ENCODE results near the gene GGA1.

GGA1 gene

GRCh38 chr22:37610480-37611129 is 2.0 kb downstream of the GGA1 start:
- Histone ChIP-seq H3K36me3 (ENCODE audit: insufficient read depth, low read length) (no peaks in the 10 kb centered on the region), H3K9me3 (ENCODE audit: control insufficient read depth, insufficient read depth, low read length) (no peaks in the 10 kb centered on the region), H3K4me1 (ENCODE audit: insufficient read depth, low read length) (0 out of 2 replicates have a peak, but pooled peaks cover 3% of the 10 kb centered on the region), H3K9ac (ENCODE audit: low read depth, low read length) (no peak overlapping the region)

GRCh38 chr22:37611207-37611606 is 2.6 kb downstream of the GGA1 start:
- no peaks in the 10 kb centered on the region for H3K9me3 ChIP-seq (ENCODE audit: control insufficient read depth, insufficient read depth, low read length)
- no peaks in the 10 kb centered on the region for H3K36me3 ChIP-seq (ENCODE audit: insufficient read depth, low read length)
- no peak overlapping the region for H3K9ac ChIP-seq (ENCODE audit: low read depth, low read length)
- H3K4me1 ChIP-seq (ENCODE audit: insufficient read depth, low read length): 0 out of 2 replicates have a peak, but pooled peaks cover 3% of the 10 kb centered on the region

GRCh38 chr22:37616201-37617083 is 7.8 kb downstream of the GGA1 start:
- no peak overlapping the region for H3K9ac ChIP-seq (ENCODE audit: low read depth, low read length)
- no peaks in the 10 kb centered on the region for H3K4me1 ChIP-seq (ENCODE audit: insufficient read depth, low read length)
- peaks cover 14% of the 10 kb centered on the region for H3K36me3 ChIP-seq (ENCODE audit: insufficient read depth, low read length)
- no peaks in the 10 kb centered on the region for H3K9me3 ChIP-seq (ENCODE audit: control insufficient read depth, insufficient read depth, low read length)

- H3K36me3 ChIP-seq (ENCODE audit: insufficient read depth, low read length): peaks cover 14% of the 10 kb centered on the region
- H3K9me3 ChIP-seq (ENCODE audit: control insufficient read depth, insufficient read depth, low read length): no peaks in the 10 kb centered on the region
- H3K4me1 ChIP-seq (ENCODE audit: insufficient read depth, low read length): no peaks in the 10 kb centered on the region
- H3K9ac ChIP-seq (ENCODE audit: low read depth, low read length): no peak overlapping the region
Observed at GRCh38 chr22:37617431-37617830, 8.8 kb downstream of the GGA1 start.

- Histone ChIP-seq H3K9ac (ENCODE audit: low read depth, low read length) (no peak overlapping the region), H3K36me3 (ENCODE audit: insufficient read depth, low read length) (peaks cover 14% of the 10 kb centered on the region), H3K9me3 (ENCODE audit: control insufficient read depth, insufficient read depth, low read length) (no peaks in the 10 kb centered on the region), H3K4me1 (ENCODE audit: insufficient read depth, low read length) (no peaks in the 10 kb centered on the region)
Observed at GRCh38 chr22:37618072-37618656, 9.5 kb downstream of the GGA1 start.

GRCh38 chr22:37618674-37619073 is 10.0 kb downstream of the GGA1 start:
- H3K36me3 ChIP-seq (ENCODE audit: insufficient read depth, low read length): peaks cover 14% of the 10 kb centered on the region
- H3K9ac ChIP-seq (ENCODE audit: low read depth, low read length): no peak overlapping the region
- no peaks in the 10 kb centered on the region for H3K9me3 ChIP-seq (ENCODE audit: control insufficient read depth, insufficient read depth, low read length)
- no peaks in the 10 kb centered on the region for H3K4me1 ChIP-seq (ENCODE audit: insufficient read depth, low read length)

- H3K4me1 ChIP-seq (ENCODE audit: insufficient read depth, low read length): no peaks in the 10 kb centered on the region
- H3K9me3 ChIP-seq (ENCODE audit: control insufficient read depth, insufficient read depth, low read length): no peaks in the 10 kb centered on the region
- peaks cover 14% of the 10 kb centered on the region for H3K36me3 ChIP-seq (ENCODE audit: insufficient read depth, low read length)
- H3K9ac ChIP-seq (ENCODE audit: low read depth, low read length): no peak overlapping the region
Observed at GRCh38 chr22:37619991-37620390, 11.4 kb downstream of the GGA1 start.

GRCh38 chr22:37621352-37621860 is 12.8 kb downstream of the GGA1 start:
- no peaks in the 10 kb centered on the region for H3K4me1 ChIP-seq (ENCODE audit: insufficient read depth, low read length)
- H3K9ac ChIP-seq (ENCODE audit: low read depth, low read length): no peak overlapping the region
- H3K36me3 ChIP-seq (ENCODE audit: insufficient read depth, low read length): peaks cover 14% of the 10 kb centered on the region
- H3K9me3 ChIP-seq (ENCODE audit: control insufficient read depth, insufficient read depth, low read length): no peaks in the 10 kb centered on the region

- Histone ChIP-seq H3K9me3 (ENCODE audit: control insufficient read depth, insufficient read depth, low read length) (no peaks in the 10 kb centered on the region), H3K9ac (ENCODE audit: low read depth, low read length) (no peak overlapping the region), H3K36me3 (ENCODE audit: insufficient read depth, low read length) (peaks cover 14% of the 10 kb centered on the region), H3K4me1 (ENCODE audit: insufficient read depth, low read length) (no peaks in the 10 kb centered on the region)
Observed at GRCh38 chr22:37623075-37624016, 14.7 kb downstream of the GGA1 start.

GRCh38 chr22:37624017-37624365 is 15.4 kb downstream of the GGA1 start:
- no peak overlapping the region for H3K9ac ChIP-seq (ENCODE audit: low read depth, low read length)
- no peaks in the 10 kb centered on the region for H3K9me3 ChIP-seq (ENCODE audit: control insufficient read depth, insufficient read depth, low read length)
- no peaks in the 10 kb centered on the region for H3K4me1 ChIP-seq (ENCODE audit: insufficient read depth, low read length)
- H3K36me3 ChIP-seq (ENCODE audit: insufficient read depth, low read length): peaks cover 11% of the 10 kb centered on the region

GRCh38 chr22:37624876-37625275 is 16.2 kb downstream of the GGA1 start:
- no peak overlapping the region for H3K9ac ChIP-seq (ENCODE audit: low read depth, low read length)

GRCh38 chr22:37625737-37626136 is 17.1 kb downstream of the GGA1 start:
- Histone ChIP-seq H3K9me3 (ENCODE audit: control insufficient read depth, insufficient read depth, low read length) (no peaks in the 10 kb centered on the region), H3K4me1 (ENCODE audit: insufficient read depth, low read length) (no peaks in the 10 kb centered on the region), H3K9ac (ENCODE audit: low read depth, low read length) (no peak overlapping the region), H3K36me3 (ENCODE audit: insufficient read depth, low read length) (peaks cover 11% of the 10 kb centered on the region)

More at GRCh38 chr22:37624876-37625275, 16.2 kb downstream of the GGA1 start:
- no peaks in the 10 kb centered on the region for H3K9me3 ChIP-seq (ENCODE audit: control insufficient read depth, insufficient read depth, low read length)
- no peaks in the 10 kb centered on the region for H3K4me1 ChIP-seq (ENCODE audit: insufficient read depth, low read length)
- peaks cover 11% of the 10 kb centered on the region for H3K36me3 ChIP-seq (ENCODE audit: insufficient read depth, low read length)

- peaks cover 12% of the 10 kb centered on the region for H3K36me3 ChIP-seq (ENCODE audit: insufficient read depth, low read length)
- no peak overlapping the region for H3K9ac ChIP-seq (ENCODE audit: low read depth, low read length)
- no peaks in the 10 kb centered on the region for H3K4me1 ChIP-seq (ENCODE audit: insufficient read depth, low read length)
- H3K9me3 ChIP-seq (ENCODE audit: control insufficient read depth, insufficient read depth, low read length): no peaks in the 10 kb centered on the region
Observed at GRCh38 chr22:37626144-37626543, 17.5 kb downstream of the GGA1 start.
